ENCODE measurements around the gene LRPAP1.

- no peak for TF ChIP-seq POLR2A (IDR thresholded peaks at IDR 0.05)
- TF ChIP-seq, protein P1, sequence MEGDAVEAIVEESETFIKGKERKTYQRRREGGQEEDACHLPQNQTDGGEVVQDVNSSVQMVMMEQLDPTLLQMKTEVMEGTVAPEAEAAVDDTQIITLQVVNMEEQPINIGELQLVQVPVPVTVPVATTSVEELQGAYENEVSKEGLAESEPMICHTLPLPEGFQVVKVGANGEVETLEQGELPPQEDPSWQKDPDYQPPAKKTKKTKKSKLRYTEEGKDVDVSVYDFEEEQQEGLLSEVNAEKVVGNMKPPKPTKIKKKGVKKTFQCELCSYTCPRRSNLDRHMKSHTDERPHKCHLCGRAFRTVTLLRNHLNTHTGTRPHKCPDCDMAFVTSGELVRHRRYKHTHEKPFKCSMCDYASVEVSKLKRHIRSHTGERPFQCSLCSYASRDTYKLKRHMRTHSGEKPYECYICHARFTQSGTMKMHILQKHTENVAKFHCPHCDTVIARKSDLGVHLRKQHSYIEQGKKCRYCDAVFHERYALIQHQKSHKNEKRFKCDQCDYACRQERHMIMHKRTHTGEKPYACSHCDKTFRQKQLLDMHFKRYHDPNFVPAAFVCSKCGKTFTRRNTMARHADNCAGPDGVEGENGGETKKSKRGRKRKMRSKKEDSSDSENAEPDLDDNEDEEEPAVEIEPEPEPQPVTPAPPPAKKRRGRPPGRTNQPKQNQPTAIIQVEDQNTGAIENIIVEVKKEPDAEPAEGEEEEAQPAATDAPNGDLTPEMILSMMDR (IDR thresholded peaks at IDR 0.05), result no peak
Observed at GRCh38 chr4:3493720-3494461, 38.3 kb downstream of the LRPAP1 start.
